Fibroblast of the aortic adventitia (primary cell): ENCODE measurements around the gene PTP4A2. TPM values are rescaled to one million over a fixed set of nuclear protein-coding genes. Genes with fewer than 3 reads are reported as not detected.

Source experiments
- DNase-seq: peaks from one replicate; pipeline ENCODE4 v3.0.0-alpha.2; 2010; ENCODE audit warnings: low read depth
- H3K4me3 ChIP-seq: 2 replicates; pipeline ENCODE4 v1.5.1; 2011; ENCODE audit warnings: low read depth, mild to moderate bottlenecking, control low read depth, low read length, moderate library complexity
- total RNA-seq: library from RNA; depleted of rRNA; stranded (reverse); fragments of >200 nt; gene quantifications from 2 replicates; pipeline ENCODE4 v1.2.3, GENCODE V29; 2012; ENCODE audit warnings: low replicate concordance
- TF ChIP-seq, protein P1 (sequence below): IDR thresholded peaks from 2 replicates; pipeline ENCODE4 v1.5.1; 2011; ENCODE audit warnings: mild to moderate bottlenecking, low read length, control low read depth, inconsistent platforms; ENCODE audit not compliant: insufficient read depth

The PTP4A2 gene
- total RNA-seq, 1 donor, result 692 TPM

DNA sequence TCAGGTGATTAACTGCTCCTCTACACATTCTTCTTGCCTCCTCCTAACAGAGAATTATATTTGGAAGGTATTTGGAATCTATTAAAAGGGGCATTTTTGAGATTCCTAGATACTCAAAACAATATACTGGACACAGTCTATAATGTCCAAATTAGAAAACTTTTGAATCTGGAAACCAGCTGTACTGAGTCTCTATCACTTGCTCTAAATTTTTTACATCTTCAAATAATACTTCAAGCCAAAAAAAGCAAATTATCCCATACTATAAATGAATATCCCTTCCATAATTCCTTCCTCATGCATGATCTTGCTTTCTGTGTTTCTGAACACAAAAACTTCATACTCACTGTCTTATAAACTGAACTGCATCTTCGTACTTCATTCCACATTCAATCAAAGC is 28.5 kb downstream of the PTP4A2 start:
- H3K4me3 ChIP-seq, result no peak overlapping the region
- TF ChIP-seq, protein P1, sequence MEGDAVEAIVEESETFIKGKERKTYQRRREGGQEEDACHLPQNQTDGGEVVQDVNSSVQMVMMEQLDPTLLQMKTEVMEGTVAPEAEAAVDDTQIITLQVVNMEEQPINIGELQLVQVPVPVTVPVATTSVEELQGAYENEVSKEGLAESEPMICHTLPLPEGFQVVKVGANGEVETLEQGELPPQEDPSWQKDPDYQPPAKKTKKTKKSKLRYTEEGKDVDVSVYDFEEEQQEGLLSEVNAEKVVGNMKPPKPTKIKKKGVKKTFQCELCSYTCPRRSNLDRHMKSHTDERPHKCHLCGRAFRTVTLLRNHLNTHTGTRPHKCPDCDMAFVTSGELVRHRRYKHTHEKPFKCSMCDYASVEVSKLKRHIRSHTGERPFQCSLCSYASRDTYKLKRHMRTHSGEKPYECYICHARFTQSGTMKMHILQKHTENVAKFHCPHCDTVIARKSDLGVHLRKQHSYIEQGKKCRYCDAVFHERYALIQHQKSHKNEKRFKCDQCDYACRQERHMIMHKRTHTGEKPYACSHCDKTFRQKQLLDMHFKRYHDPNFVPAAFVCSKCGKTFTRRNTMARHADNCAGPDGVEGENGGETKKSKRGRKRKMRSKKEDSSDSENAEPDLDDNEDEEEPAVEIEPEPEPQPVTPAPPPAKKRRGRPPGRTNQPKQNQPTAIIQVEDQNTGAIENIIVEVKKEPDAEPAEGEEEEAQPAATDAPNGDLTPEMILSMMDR, result no peak

DNA sequence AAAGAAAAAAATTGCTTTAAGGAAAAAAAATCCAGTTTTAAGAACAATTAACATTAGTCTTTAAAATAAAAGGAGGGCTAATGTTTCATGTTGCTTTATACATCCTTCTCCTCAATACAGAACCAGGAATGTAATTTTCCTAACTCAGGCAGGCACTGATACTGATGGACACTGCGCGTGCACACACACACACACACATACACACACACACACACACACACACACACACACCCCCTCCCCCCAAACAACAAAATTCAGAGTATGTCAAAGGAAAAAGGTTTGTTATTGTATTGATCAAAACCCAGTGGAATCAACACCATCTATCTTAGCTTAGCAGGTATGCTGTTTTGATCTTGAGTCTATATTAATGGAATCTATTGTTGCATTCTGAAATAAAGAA is 31.6 kb downstream of the PTP4A2 start:
- TF ChIP-seq, protein P1, result no peak
- DNase-seq, result no peak
- H3K4me3 ChIP-seq, result no peak overlapping the region

More for the DNA sequence above, 28.5 kb downstream of the PTP4A2 start:
- DNase-seq, result no peak

DNA sequence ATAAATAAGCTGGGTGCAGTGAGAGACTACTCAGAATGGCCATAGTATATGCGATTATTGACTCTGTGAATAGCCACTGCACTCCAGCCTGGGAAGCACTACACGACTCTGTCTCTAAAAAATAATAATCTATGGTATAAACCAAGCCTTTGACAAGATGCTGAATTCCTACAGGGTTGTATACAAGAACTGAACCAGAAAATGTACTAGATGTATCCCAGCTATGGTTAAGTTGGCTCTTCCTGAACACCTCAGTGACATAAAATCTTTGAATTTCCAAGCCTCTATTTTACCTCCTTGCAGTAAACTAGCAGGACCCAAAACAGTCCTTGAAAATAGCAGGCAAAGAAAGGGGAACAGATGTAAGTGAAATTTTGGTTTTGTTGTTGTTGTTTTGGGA is 32.5 kb downstream of the PTP4A2 start:
- DNase-seq, result no peak
- no peak overlapping the region for H3K4me3 ChIP-seq
- TF ChIP-seq, protein P1, result no peak

DNA sequence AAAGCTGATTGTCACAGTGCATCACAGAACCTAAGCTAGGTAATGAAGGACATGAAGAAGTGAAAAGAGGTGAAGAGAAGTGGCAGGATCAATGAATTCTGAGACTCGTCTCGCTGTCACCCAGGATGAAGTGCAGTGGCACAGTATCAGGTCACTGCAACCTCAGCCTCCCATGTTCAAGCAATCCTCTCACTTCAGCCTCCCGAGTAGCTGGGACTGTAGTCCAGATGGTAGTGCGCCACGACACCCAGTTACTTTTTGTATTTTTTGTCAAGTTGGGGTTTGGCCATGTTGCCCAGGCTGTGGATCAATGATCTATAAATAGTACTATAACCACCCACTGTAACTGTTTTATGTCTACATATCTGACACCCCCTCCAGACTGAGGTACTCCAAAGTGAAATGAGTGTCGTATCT is 33.1 kb downstream of the PTP4A2 start:
- TF ChIP-seq, protein P1, result no peak
- no peak overlapping the region for H3K4me3 ChIP-seq
- DNase-seq, result no peak

DNA sequence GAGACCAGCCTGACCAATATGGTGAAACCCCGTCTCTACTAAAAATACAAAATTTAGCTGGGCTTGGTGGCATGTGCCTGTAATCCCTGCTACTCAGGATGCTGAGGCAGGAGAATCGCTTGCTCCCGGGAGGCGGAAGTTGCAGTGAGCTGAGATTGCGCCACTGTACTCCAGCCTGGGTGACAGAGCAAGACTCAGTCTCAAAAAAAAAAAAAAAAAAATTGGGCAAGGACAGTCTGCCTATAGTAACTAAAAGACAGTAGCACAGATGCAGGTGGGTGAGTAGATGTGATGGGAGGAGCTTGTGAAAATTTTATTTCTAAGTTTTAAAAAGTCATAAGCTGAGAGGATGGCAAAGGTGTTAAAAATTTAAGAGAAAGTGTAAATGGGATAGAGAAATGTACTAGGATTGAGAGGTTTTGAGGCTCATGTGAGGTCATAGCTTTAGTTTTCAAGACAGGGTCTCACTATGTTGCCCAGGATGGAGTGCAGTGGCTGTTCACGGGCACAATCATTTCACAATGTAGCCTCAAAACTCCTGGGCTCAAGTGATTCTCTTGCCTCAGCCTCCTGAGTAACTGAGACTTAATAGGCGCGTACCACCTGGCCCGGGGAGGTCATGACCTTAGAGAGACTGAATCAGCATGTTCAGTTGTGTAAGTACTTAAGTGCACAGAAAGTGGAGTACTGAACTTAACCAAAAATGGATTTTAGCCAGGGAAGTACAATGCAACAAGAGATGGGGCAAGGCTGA is 33.7 kb downstream of the PTP4A2 start:
- TF ChIP-seq, protein P1, result no peak
- no peak for DNase-seq
- no peak overlapping the region for H3K4me3 ChIP-seq

DNA sequence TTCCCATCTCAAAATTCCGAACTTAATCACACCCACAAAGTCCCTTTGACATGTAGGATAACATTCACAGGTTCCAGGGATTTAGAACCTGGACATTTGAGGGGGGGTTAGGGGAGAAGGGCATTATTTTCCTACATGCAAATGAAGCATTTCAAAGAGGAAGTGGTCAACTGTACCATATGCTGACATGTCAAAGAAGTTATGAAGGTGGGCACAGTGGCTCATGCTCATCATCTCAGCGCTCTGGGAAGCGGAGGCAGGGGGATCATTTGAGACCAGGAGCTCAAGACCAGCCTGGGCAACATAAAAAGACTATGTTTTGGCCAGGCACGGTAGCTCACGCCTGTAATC is 35.7 kb downstream of the PTP4A2 start:
- no peak overlapping the region for H3K4me3 ChIP-seq
- no peak for DNase-seq
- TF ChIP-seq, protein P1, result no peak
